Left forelimb (tissue), 1 donor: ENCODE measurements around the gene PACSIN2.
"Not testable (repeated sequence)": the region's sequence is repeated elsewhere in the genome, so short reads cannot be mapped to it uniquely, and the experiment has no call there.

ENCODE experiments used
- DNase-seq: peaks from one replicate; pipeline ENCODE4 v3.0.0-alpha.2; 2018; ENCODE audit warnings: low spot score

Gene PACSIN2

GRCh38 chr22:42926768-42927167 is 88.2 kb downstream of the PACSIN2 start:
- no peak for DNase-seq

- no peak for DNase-seq
Observed at GRCh38 chr22:42926104-42926503, 88.8 kb downstream of the PACSIN2 start.

- DNase-seq = no peak
Observed at GRCh38 chr22:42925598-42925997, 89.4 kb downstream of the PACSIN2 start.

GRCh38 chr22:42925031-42925430 is 89.9 kb downstream of the PACSIN2 start:
- not testable (repeated sequence) for DNase-seq

- no peak for DNase-seq
Observed at GRCh38 chr22:42924436-42924835, 90.5 kb downstream of the PACSIN2 start.

- no peak for DNase-seq
Observed at GRCh38 chr22:42922374-42923191, 92.4 kb downstream of the PACSIN2 start.

- no peak for DNase-seq
Observed at GRCh38 chr22:42920101-42920820, 94.7 kb downstream of the PACSIN2 start.

- DNase-seq = no peak
Observed at GRCh38 chr22:42919199-42919598, 95.8 kb downstream of the PACSIN2 start.

GRCh38 chr22:42918500-42918899 is 96.4 kb downstream of the PACSIN2 start:
- no peak for DNase-seq

- DNase-seq = not testable (repeated sequence)
Observed at GRCh38 chr22:42917358-42917757, 97.6 kb downstream of the PACSIN2 start.

GRCh38 chr22:42915980-42916765 is 98.8 kb downstream of the PACSIN2 start:
- DNase-seq = no peak

GRCh38 chr22:42914511-42915076 is 100.4 kb downstream of the PACSIN2 start:
- no peak for DNase-seq

GRCh38 chr22:42913874-42914510 is 101.0 kb downstream of the PACSIN2 start:
- no peak for DNase-seq

- no peak for DNase-seq
Observed at GRCh38 chr22:42912059-42912458, 102.9 kb downstream of the PACSIN2 start.

- no peak for DNase-seq
Observed at GRCh38 chr22:42910221-42910942, 104.6 kb downstream of the PACSIN2 start.

- no peak for DNase-seq
Observed at GRCh38 chr22:42909363-42910058, 105.4 kb downstream of the PACSIN2 start.

- DNase-seq = no peak
Observed at GRCh38 chr22:42908374-42908746, 106.6 kb downstream of the PACSIN2 start.

- no peak for DNase-seq
Observed at GRCh38 chr22:42907404-42908373, 107.3 kb downstream of the PACSIN2 start.
